Pons (tissue), 1 donor: ENCODE data around the gene PAPLN.
"Not testable (repeated sequence)": the region's sequence is repeated elsewhere in the genome, so short reads cannot be mapped to it uniquely, and the experiment has no call there.

Experiments
- DNase-seq: peaks from one replicate; pipeline ENCODE4 v3.0.0-alpha.2; 2016; ENCODE audit warnings: low spot score

Gene PAPLN

GRCh38 chr14:73290279-73290678 lies 53.0 kb downstream of the PAPLN start:
- DNase-seq, result no peak

GRCh38 chr14:73293782-73294781 lies 56.8 kb downstream of the PAPLN start:
- no peak for DNase-seq

- DNase-seq, result peak; percentile 64
Measured at GRCh38 chr14:73295198-73295796, 58.0 kb downstream of the PAPLN start.

- no peak for DNase-seq
Measured at GRCh38 chr14:73305499-73305898, 68.2 kb downstream of the PAPLN start.

- DNase-seq, result no peak
Measured at GRCh38 chr14:73307261-73307660, 70.0 kb downstream of the PAPLN start.

- not testable (repeated sequence) for DNase-seq
Measured at GRCh38 chr14:73309207-73309606, 71.9 kb downstream of the PAPLN start.

- DNase-seq, result no peak
Measured at GRCh38 chr14:73311708-73312030, 74.4 kb downstream of the PAPLN start.

- DNase-seq, result peak; percentile 50
Measured at GRCh38 chr14:73312687-73313086, 75.4 kb downstream of the PAPLN start.

- DNase-seq, result no peak
Measured at GRCh38 chr14:73313151-73313550, 75.8 kb downstream of the PAPLN start.

GRCh38 chr14:73323896-73324399 lies 86.6 kb downstream of the PAPLN start:
- no peak for DNase-seq
